CD14-positive monocyte (primary cell): ENCODE results near the gene AGXT2. TPM values are rescaled to one million over a fixed set of nuclear protein-coding genes. Genes with fewer than 3 reads are reported as not detected.

Source experiments
- DNase-seq, 3 donors: peaks; one replicate each; pipeline ENCODE4 v3.0.0-alpha.2; 2011 to 2022
- H2AFZ ChIP-seq: 2 replicates; pipeline ENCODE4 v1.6.0; 2012; ENCODE audit warnings: mild to moderate bottlenecking, low read depth, low read length, inconsistent platforms; ENCODE audit not compliant: insufficient read depth, poor library complexity, severe bottlenecking
- H3K27ac ChIP-seq, 2 donors: 1 replicate in 1 of 2; 2 replicates in 1 of 2; pipeline ENCODE4 v1.5.1; 2012 to 2013; ENCODE audit warnings: low read length in 2 of 2, control low read depth in 1 of 2, inconsistent platforms in 1 of 2, low read depth in 1 of 2, mild to moderate bottlenecking in 1 of 2
- H3K27me3 ChIP-seq, 2 donors: one replicate each; pipeline versions ENCODE4 v1.6.0 to v1.6.1; 2011 to 2013; ENCODE audit warnings: low read length in 2 of 2; ENCODE audit not compliant: control insufficient read depth in 2 of 2, insufficient read depth in 2 of 2
- H3K36me3 ChIP-seq, 2 donors: replicated peaks in 1 of 2; 1 replicate in 1 of 2; 2 replicates in 1 of 2; pipeline versions ENCODE4 v1.5.1 to v1.6.1; 2012 to 2013; ENCODE audit warnings: low read length in 2 of 2, control low read depth in 1 of 2, inconsistent platforms in 1 of 2, mild to moderate bottlenecking in 1 of 2; ENCODE audit not compliant: insufficient read depth in 2 of 2, control insufficient read depth in 1 of 2
- H3K4me1 ChIP-seq, 2 donors: 1 replicate in 1 of 2; 2 replicates in 1 of 2; pipeline versions ENCODE4 v1.5.1 to v1.6.1; 2012 to 2013; ENCODE audit warnings: low read length in 2 of 2, control low read depth in 1 of 2, inconsistent platforms in 1 of 2, mild to moderate bottlenecking in 1 of 2, moderate library complexity in 1 of 2; ENCODE audit not compliant: insufficient read depth in 2 of 2, control insufficient read depth in 1 of 2
- H3K4me2 ChIP-seq: replicated peaks from 2 replicates; pipeline ENCODE3; 2012; ENCODE audit warnings: low read length, moderate library complexity, mild to moderate bottlenecking; ENCODE audit not compliant: poor library complexity, severe bottlenecking; ENCODE audit errors: extremely low read depth
- H3K4me3 ChIP-seq, 3 experiments: fragments of 200-600 bp in 1 of 3; sonication (generic) in 1 of 3; replicated peaks in 1 of 3; 1 replicate in 2 of 3; 2 replicates in 1 of 3; pipeline ENCODE4 v1.5.1; 2011 to 2013; ENCODE audit warnings: low read length in 3 of 3, mild to moderate bottlenecking in 3 of 3, control low read depth in 2 of 3, low read depth in 2 of 3, inconsistent platforms in 1 of 3, moderate library complexity in 1 of 3
- H3K79me2 ChIP-seq: 2 replicates; pipeline ENCODE4 v1.6.0; 2012; ENCODE audit warnings: mild to moderate bottlenecking, control low read depth, inconsistent platforms, low read length, moderate library complexity; ENCODE audit not compliant: insufficient read depth
- H3K9ac ChIP-seq: 2 replicates; pipeline ENCODE4 v1.6.0; 2017; ENCODE audit warnings: low read length, mild to moderate bottlenecking; ENCODE audit not compliant: insufficient read depth, poor library complexity, severe bottlenecking
- H3K9me3 ChIP-seq, 2 donors: replicated peaks in 1 of 2; 1 replicate in 1 of 2; 2 replicates in 1 of 2; pipeline versions ENCODE4 v1.5.1 to v1.6.1; 2012 to 2013; ENCODE audit warnings: low read length in 2 of 2, control low read depth in 1 of 2; ENCODE audit not compliant: control insufficient read depth in 1 of 2, insufficient read depth in 1 of 2
- H4K20me1 ChIP-seq: 2 replicates; pipeline ENCODE4 v1.6.0; 2012; ENCODE audit warnings: mild to moderate bottlenecking, low read length, control low read depth, moderate library complexity; ENCODE audit not compliant: insufficient read depth
- H3K27ac Mint-ChIP-seq, 7 donors: one replicate each; pipeline ENCODE4 v1.8.0; 2020; ENCODE audit warnings: mild to moderate bottlenecking in 7 of 7, mixed read lengths in 7 of 7, moderate library complexity in 6 of 7, inconsistent platforms in 2 of 7
- H3K27me3 Mint-ChIP-seq, 3 donors: one replicate each; pipeline ENCODE4 v1.8.0; 2021 to 2022; ENCODE audit warnings: low read depth in 3 of 3, mild to moderate bottlenecking in 3 of 3, mixed read lengths in 3 of 3, moderate library complexity in 3 of 3, inconsistent platforms in 1 of 3
- H3K36me3 Mint-ChIP-seq, 2 donors: one replicate each; pipeline ENCODE4 v1.8.0; 2020; ENCODE audit warnings: mixed read lengths in 2 of 2, inconsistent platforms in 1 of 2, mild to moderate bottlenecking in 1 of 2
- H3K4me1 Mint-ChIP-seq: one replicate; pipeline ENCODE4 v1.8.0; 2020; ENCODE audit warnings: mild to moderate bottlenecking, mixed read lengths
- H3K4me3 Mint-ChIP-seq, 2 donors: one replicate each; pipeline ENCODE4 v1.8.0; 2020; ENCODE audit warnings: mild to moderate bottlenecking in 2 of 2, mixed read lengths in 2 of 2, moderate library complexity in 1 of 2
- H3K9me3 Mint-ChIP-seq, 7 donors: one replicate each; pipeline ENCODE4 v1.8.0; 2020 to 2022; ENCODE audit warnings: mixed read lengths in 7 of 7, mild to moderate bottlenecking in 6 of 7, moderate library complexity in 6 of 7, inconsistent platforms in 2 of 7
- WGBS: methylation state at CpG from one replicate; pipeline ENCODE4 v1.1.5; 2013; ENCODE audit warnings: missing lambda C conversion rate; ENCODE audit not compliant: insufficient coverage; 5-methylcytosine and 5-hydroxymethylcytosine counted together
- intact Hi-C, 2 donors: fragments of 100-400 bp; cut with micrococcal nuclease; formaldehyde crosslinking; loops; one replicate each; pipeline versions ENCODE4 v1.15.0 to v1.15.1; 2023
- polyA minus RNA-seq: library from RNA; depleted of rRNA, polyadenylated mRNA; stranded (reverse); fragments of >200 nt; gene quantifications from 2 replicates; pipeline ENCODE4 v1.2.3, GENCODE V29; 2012
- polyA plus RNA-seq, 3 donors: library from polyadenylated mRNA; depleted of rRNA in 1 of 3; unstranded in 2 of 3; stranded (reverse) in 1 of 3; fragments of 300-500 nt in 2 of 3; fragments of >200 nt in 1 of 3; fragmentation: Illumina TruSeq in 2 of 3; gene quantifications; 1 replicate in 2 of 3; 2 replicates in 1 of 3; pipeline ENCODE4 v1.2.3, GENCODE V29; 2012 to 2021
- total RNA-seq, 12 experiments: library from RNA in 1 of 12; stranded (reverse) in 1 of 12; fragments of 120-200 nt in 1 of 12; gene quantifications; one replicate each; pipeline ENCODE4 v1.2.4 and lab custom pipeline; 2013 to 2026; ENCODE audit warnings: mixed read lengths in 6 of 12, inconsistent platforms in 1 of 12
- TF ChIP-seq, protein P1 (sequence below): fragments of 200-600 bp; IDR thresholded peaks from one replicate; pipeline ENCODE4 v1.8.0; 2022; ENCODE audit warnings: antibody characterized with exemption, mild to moderate bottlenecking

Gene AGXT2
- total RNA-seq (2013), result not detected
- polyA plus RNA-seq (not detected), polyA minus RNA-seq (not detected in 2 replicates), total RNA-seq (lab: John Stamatoyannopoulos, UW) (0 to 1.7 (median 0.06) reads per million in 11 experiments)

DNA sequence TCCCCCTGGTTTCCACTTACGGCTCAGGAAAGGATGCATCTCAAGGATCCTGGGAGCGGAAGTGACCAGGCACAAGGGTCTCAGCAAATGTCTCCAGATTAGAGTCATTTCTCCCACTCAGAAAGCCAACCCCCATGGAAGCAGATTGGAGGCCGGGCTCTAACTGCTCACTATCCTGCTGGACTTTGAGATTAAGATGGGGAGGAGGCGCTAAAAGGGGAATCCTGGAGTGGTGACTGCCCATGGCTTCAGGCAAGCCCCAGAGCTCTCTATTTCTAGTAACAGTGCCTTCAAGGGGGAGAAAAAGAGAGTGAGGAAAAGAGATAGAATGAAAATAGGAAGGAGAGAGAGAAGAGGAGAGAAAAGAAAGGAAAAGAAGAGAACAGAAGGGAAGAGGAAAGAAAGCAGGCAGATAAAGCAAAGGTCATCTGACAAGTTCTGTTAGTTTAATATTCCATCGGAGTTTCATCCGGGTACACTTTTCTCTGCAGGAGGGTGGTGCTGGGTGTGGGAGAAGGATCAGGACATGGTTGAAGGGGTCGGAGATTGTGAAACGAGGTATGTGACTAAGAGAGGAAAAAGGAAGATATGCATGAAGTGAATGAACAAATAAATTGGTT is at the start of gene AGXT2:
Gene AGXT2, minus strand, starts transcription at position 165 of the 620 bp plus-strand sequence. Its CDS starts 57 bp downstream, at position 108.
- H4K20me1 ChIP-seq, result no peaks in the 10 kb centered on the region
- WGBS, result 92% methylated on average over 6 of the region's 8 CpGs
- no peak within 1 kb of the TSS for H3K4me3 ChIP-seq
- Mint-ChIP-seq H3K9me3 (peaks cover 0 to 4% (median 0%) of the 10 kb centered on the region in 7 donors), H3K36me3 (no peaks in the 10 kb centered on the region), H3K4me1 (no peaks in the 10 kb centered on the region), H3K4me3 (no peak within 1 kb of the TSS), H3K27ac (no peak within 1 kb of the TSS), H3K27me3 (peaks cover 4 to 6% (median 5%) of the 10 kb centered on the region in 3 donors)
- intact Hi-C loops, result no loop called here
- no peaks in the 10 kb centered on the region for H3K36me3 ChIP-seq
- TF ChIP-seq, protein P1, sequence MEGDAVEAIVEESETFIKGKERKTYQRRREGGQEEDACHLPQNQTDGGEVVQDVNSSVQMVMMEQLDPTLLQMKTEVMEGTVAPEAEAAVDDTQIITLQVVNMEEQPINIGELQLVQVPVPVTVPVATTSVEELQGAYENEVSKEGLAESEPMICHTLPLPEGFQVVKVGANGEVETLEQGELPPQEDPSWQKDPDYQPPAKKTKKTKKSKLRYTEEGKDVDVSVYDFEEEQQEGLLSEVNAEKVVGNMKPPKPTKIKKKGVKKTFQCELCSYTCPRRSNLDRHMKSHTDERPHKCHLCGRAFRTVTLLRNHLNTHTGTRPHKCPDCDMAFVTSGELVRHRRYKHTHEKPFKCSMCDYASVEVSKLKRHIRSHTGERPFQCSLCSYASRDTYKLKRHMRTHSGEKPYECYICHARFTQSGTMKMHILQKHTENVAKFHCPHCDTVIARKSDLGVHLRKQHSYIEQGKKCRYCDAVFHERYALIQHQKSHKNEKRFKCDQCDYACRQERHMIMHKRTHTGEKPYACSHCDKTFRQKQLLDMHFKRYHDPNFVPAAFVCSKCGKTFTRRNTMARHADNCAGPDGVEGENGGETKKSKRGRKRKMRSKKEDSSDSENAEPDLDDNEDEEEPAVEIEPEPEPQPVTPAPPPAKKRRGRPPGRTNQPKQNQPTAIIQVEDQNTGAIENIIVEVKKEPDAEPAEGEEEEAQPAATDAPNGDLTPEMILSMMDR, result no peak
- H3K4me2 ChIP-seq, result no peak within 1 kb of the TSS
- no peaks in the 10 kb centered on the region for H3K9me3 ChIP-seq
- peaks cover 0 to 7% of the 10 kb centered on the region in 2 donors for H3K27me3 ChIP-seq
- H3K4me1 ChIP-seq, result no peaks in the 10 kb centered on the region
- no peak within 1 kb of the TSS for H3K27ac ChIP-seq
- no peak within 1 kb of the TSS for H2AFZ ChIP-seq
- no peaks in the 10 kb centered on the region for H3K79me2 ChIP-seq
- no peak within 1 kb of the TSS for H3K9ac ChIP-seq
- DNase-seq, result no peak

- DNase-seq, result no peak
- TF ChIP-seq, protein P1, result no peak
- no peak overlapping the region for H3K9ac ChIP-seq
- H3K79me2 ChIP-seq, result no peaks in the 10 kb centered on the region
- WGBS, result 67% methylated on average over 1 of the region's 1 CpG
- no peaks in the 10 kb centered on the region for H3K4me1 ChIP-seq
- H3K4me2 ChIP-seq, result no peak overlapping the region
- no peak overlapping the region for H3K27ac ChIP-seq
- Mint-ChIP-seq H3K4me3 (no peak overlapping the region), H3K27me3 (no peaks in the 10 kb centered on the region), H3K27ac (peak overlapping the region in 2 of 7 donors; percentile 5 to 76), H3K9me3 (peaks cover 0 to 2% (median 0%) of the 10 kb centered on the region in 7 donors), H3K36me3 (peaks cover 8 to 15% of the 10 kb centered on the region in 2 donors), H3K4me1 (no peaks in the 10 kb centered on the region)
- H3K4me3 ChIP-seq, result no peak overlapping the region
- peaks cover 0 to 4% of the 10 kb centered on the region in 2 donors for H3K36me3 ChIP-seq
- H2AFZ ChIP-seq, result no peak overlapping the region
- intact Hi-C loops, result no loop called here
- no peaks in the 10 kb centered on the region for H3K27me3 ChIP-seq
- H3K9me3 ChIP-seq, result no peaks in the 10 kb centered on the region
- H4K20me1 ChIP-seq, result no peaks in the 10 kb centered on the region
Measured at GRCh38 chr5:35096932-35097331, 49.2 kb upstream of the AGXT2 start.
